Embryonic facial prominence (tissue), 1 donor: ENCODE data around the gene AOX1.
"Not testable (repeated sequence)": the region's sequence is repeated elsewhere in the genome, so short reads cannot be mapped to it uniquely, and the experiment has no call there.

ENCODE experiments used
- DNase-seq: peaks from one replicate; pipeline ENCODE4 v3.0.0-alpha.2; 2016; ENCODE audit errors: extremely low spot score

The AOX1 gene

GRCh38 chr2:200627110-200627770, 41.4 kb downstream of the AOX1 start:
- DNase-seq: no peak

GRCh38 chr2:200628461-200628860, 42.6 kb downstream of the AOX1 start:
- DNase-seq: not testable (repeated sequence)

GRCh38 chr2:200631287-200631686, 45.5 kb downstream of the AOX1 start:
- DNase-seq: no peak

GRCh38 chr2:200634231-200634964, 48.6 kb downstream of the AOX1 start:
- DNase-seq: no peak

- DNase-seq: no peak
Observed at GRCh38 chr2:200635251-200635650, 49.4 kb downstream of the AOX1 start.

GRCh38 chr2:200637901-200638300, 52.1 kb downstream of the AOX1 start:
- no peak for DNase-seq

GRCh38 chr2:200640176-200640575, 54.4 kb downstream of the AOX1 start:
- DNase-seq: no peak

GRCh38 chr2:200640901-200641300, 55.1 kb downstream of the AOX1 start:
- DNase-seq: no peak

- DNase-seq: not testable (repeated sequence)
Observed at GRCh38 chr2:200648518-200649281, 62.9 kb downstream of the AOX1 start.

GRCh38 chr2:200649724-200650123, 63.9 kb downstream of the AOX1 start:
- DNase-seq: no peak

GRCh38 chr2:200650195-200650594, 64.4 kb downstream of the AOX1 start:
- DNase-seq: no peak

- DNase-seq: no peak
Observed at GRCh38 chr2:200652158-200652557, 66.3 kb downstream of the AOX1 start.

GRCh38 chr2:200653021-200653420, 67.2 kb downstream of the AOX1 start:
- DNase-seq: no peak

- DNase-seq: no peak
Observed at GRCh38 chr2:200654823-200655222, 69.0 kb downstream of the AOX1 start.

GRCh38 chr2:200655918-200656580, 70.2 kb downstream of the AOX1 start:
- peak; percentile 22 for DNase-seq

GRCh38 chr2:200658278-200658864, 72.6 kb downstream of the AOX1 start:
- no peak for DNase-seq

GRCh38 chr2:200659410-200659809, 73.6 kb downstream of the AOX1 start:
- no peak for DNase-seq

- no peak for DNase-seq
Observed at GRCh38 chr2:200661477-200661876, 75.7 kb downstream of the AOX1 start.

- DNase-seq: no peak
Observed at GRCh38 chr2:200662727-200663126, 76.9 kb downstream of the AOX1 start.

GRCh38 chr2:200664770-200665494, 79.1 kb downstream of the AOX1 start:
- no peak for DNase-seq
